C4-2B (cell line): ENCODE measurements around the gene WWOX.

ENCODE experiments used
- ZFX ChIP-seq: fragments of 450-650 bp; IDR thresholded peaks from 2 replicates; pipeline ENCODE4 v1.6.1; 2017
- TF ChIP-seq, protein P1 (sequence below): fragments of 450-650 bp; conservative IDR thresholded peaks from 2 replicates; pipeline ENCODE4 v1.5.1; 2017; ENCODE audit warnings: mild to moderate bottlenecking

DNA sequence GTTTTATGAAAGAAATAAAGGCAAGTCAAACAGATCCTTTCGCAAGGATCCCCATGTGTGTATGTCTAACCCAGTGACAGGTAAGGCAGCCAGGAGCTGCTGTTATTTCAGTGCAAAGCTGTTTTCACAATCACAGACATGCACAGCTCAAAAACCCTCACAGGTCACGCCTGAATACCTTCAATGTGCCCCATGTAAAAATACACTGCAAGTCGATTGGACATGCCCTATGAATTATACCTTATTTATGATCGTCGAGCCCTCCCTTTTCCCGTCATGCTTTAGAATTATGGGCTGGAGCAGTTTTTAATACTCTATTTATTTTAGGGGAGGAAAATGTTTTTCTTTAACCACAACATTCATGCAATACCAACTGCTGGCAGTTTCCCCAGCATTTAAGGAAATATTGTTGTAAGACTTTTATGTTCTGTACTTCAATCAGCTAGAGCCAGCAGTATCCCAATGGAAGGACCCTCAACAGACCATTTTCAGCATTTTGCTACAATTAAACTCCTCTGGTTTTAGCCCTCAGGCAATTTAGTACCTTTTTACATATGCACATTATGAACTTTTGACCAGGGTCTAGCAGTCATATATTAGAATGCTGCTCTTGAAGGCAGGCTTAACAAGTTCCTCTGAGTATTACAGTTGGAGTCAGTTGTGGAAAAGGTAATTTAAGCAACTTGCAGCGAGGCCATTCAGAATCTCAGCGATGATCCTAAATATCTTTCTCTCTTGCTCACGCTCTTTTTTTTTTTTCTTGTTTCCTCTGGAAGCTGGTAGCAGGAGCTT, 362.2 kb downstream of the WWOX start:
- TF ChIP-seq, protein P1, sequence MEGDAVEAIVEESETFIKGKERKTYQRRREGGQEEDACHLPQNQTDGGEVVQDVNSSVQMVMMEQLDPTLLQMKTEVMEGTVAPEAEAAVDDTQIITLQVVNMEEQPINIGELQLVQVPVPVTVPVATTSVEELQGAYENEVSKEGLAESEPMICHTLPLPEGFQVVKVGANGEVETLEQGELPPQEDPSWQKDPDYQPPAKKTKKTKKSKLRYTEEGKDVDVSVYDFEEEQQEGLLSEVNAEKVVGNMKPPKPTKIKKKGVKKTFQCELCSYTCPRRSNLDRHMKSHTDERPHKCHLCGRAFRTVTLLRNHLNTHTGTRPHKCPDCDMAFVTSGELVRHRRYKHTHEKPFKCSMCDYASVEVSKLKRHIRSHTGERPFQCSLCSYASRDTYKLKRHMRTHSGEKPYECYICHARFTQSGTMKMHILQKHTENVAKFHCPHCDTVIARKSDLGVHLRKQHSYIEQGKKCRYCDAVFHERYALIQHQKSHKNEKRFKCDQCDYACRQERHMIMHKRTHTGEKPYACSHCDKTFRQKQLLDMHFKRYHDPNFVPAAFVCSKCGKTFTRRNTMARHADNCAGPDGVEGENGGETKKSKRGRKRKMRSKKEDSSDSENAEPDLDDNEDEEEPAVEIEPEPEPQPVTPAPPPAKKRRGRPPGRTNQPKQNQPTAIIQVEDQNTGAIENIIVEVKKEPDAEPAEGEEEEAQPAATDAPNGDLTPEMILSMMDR, result no peak
- no peak for TF ChIP-seq ZFX
